CD8-positive, alpha-beta memory T cell (primary cell): ENCODE data around the gene TMED5. TPM values are rescaled to one million over a fixed set of nuclear protein-coding genes. Genes with fewer than 3 reads are reported as not detected.
A peak's percentile ranks its signal among the peaks of the same experiment; 100 is the strongest.

Experiments used
- CTCF ChIA-PET: fragments of 350-600 bp; sonication (Branson Sonifier 250); formaldehyde crosslinking; loops from one replicate; lab custom pipeline; 2021; ENCODE audit warnings: antibody characterized with exemption; lab: Charles Lee
- POLR2A ChIA-PET: fragments of 350-600 bp; sonication (Branson Sonifier 250); formaldehyde crosslinking; loops from one replicate; lab custom pipeline; 2021; ENCODE audit warnings: antibody characterized with exemption; lab: Charles Lee
- DNase-seq, 5 donors: peaks; one replicate each; pipeline versions ENCODE4 v3.0.0 to v3.0.0-alpha.2; 2020 to 2022; ENCODE audit warnings: mixed read lengths in 1 of 5
- H3K27ac ChIP-seq: one replicate; pipeline ENCODE4 v1.7.0; 2013; ENCODE audit warnings: low read depth, mild to moderate bottlenecking, low read length, moderate library complexity
- H3K27me3 ChIP-seq: 2 replicates; pipeline ENCODE4 v1.7.0; 2013; ENCODE audit warnings: low read length, mild to moderate bottlenecking; ENCODE audit not compliant: insufficient read depth, poor library complexity, severe bottlenecking
- H3K36me3 ChIP-seq: 2 replicates; pipeline ENCODE4 v1.7.0; 2013; ENCODE audit warnings: mild to moderate bottlenecking, low read length, moderate library complexity; ENCODE audit not compliant: insufficient read depth
- H3K4me1 ChIP-seq: 2 replicates; pipeline ENCODE4 v1.7.0; 2013; ENCODE audit warnings: mild to moderate bottlenecking, low read length, moderate library complexity; ENCODE audit not compliant: insufficient read depth
- H3K4me3 ChIP-seq: 2 replicates; pipeline ENCODE4 v1.7.0; 2013; ENCODE audit warnings: mild to moderate bottlenecking, low read length
- H3K9me3 ChIP-seq: 2 replicates; pipeline ENCODE4 v1.7.0; 2013; ENCODE audit warnings: mild to moderate bottlenecking, low read length
- H3K27ac Mint-ChIP-seq, 8 donors: one replicate each; pipeline ENCODE4 v1.8.0; 2020 to 2021; ENCODE audit warnings: mixed read lengths in 8 of 8, mild to moderate bottlenecking in 6 of 8, inconsistent platforms in 3 of 8, moderate library complexity in 3 of 8
- H3K27me3 Mint-ChIP-seq, 2 donors: one replicate each; pipeline ENCODE4 v1.8.0; 2020 to 2021; ENCODE audit warnings: mixed read lengths in 2 of 2, mild to moderate bottlenecking in 1 of 2, moderate library complexity in 1 of 2
- H3K36me3 Mint-ChIP-seq, 3 donors: one replicate each; pipeline ENCODE4 v1.8.0; 2020 to 2021; ENCODE audit warnings: mixed read lengths in 3 of 3, inconsistent platforms in 1 of 3, mild to moderate bottlenecking in 1 of 3
- H3K4me1 Mint-ChIP-seq, 3 donors: one replicate each; pipeline ENCODE4 v1.8.0; 2020 to 2021; ENCODE audit warnings: mixed read lengths in 3 of 3, inconsistent platforms in 1 of 3, mild to moderate bottlenecking in 1 of 3
- H3K4me3 Mint-ChIP-seq, 7 donors: one replicate each; pipeline ENCODE4 v1.8.0; 2020 to 2021; ENCODE audit warnings: mixed read lengths in 7 of 7, mild to moderate bottlenecking in 6 of 7, moderate library complexity in 4 of 7, inconsistent platforms in 2 of 7
- H3K9me3 Mint-ChIP-seq, 5 donors: one replicate each; pipeline ENCODE4 v1.8.0; 2020 to 2022; ENCODE audit warnings: mixed read lengths in 5 of 5, mild to moderate bottlenecking in 3 of 5, moderate library complexity in 2 of 5, inconsistent platforms in 1 of 5
- polyA plus RNA-seq: library from polyadenylated mRNA; unstranded; fragments of 300-500 nt; fragmentation: Illumina TruSeq; gene quantifications from one replicate; pipeline ENCODE4 v1.2.3, GENCODE V29; 2021
- total RNA-seq, 2 experiments: library from RNA; stranded (reverse); gene quantifications; one replicate each; pipeline ENCODE4 v1.2.3, GENCODE V29; 2021

The TMED5 gene
- total and polyA plus RNA-seq, 3 experiments from 2014 or later: 28.9 to 38.9 (median 37.9) TPM

GRCh38 chr1:93136445-93136844 is 43.8 kb downstream of the TMED5 start:
- Histone ChIP-seq H3K36me3 (peaks cover 25% of the 10 kb centered on the region), H3K27me3 (no peaks in the 10 kb centered on the region), H3K4me1 (no peaks in the 10 kb centered on the region), H3K4me3 (no peak overlapping the region), H3K27ac (no peak overlapping the region), H3K9me3 (no peaks in the 10 kb centered on the region)
- peaks cover 4 to 58% (median 20%) of the 10 kb centered on the region in 3 donors for H3K36me3 Mint-ChIP-seq
- POLR2A ChIA-PET: no interaction called here
- CTCF ChIA-PET: no interaction called here
- H3K9me3 Mint-ChIP-seq: no peaks in the 10 kb centered on the region
- H3K4me1 Mint-ChIP-seq: peaks cover 0 to 4% (median 2%) of the 10 kb centered on the region in 3 donors
- no peak overlapping the region for H3K4me3 Mint-ChIP-seq
- DNase-seq: no peak
- H3K27me3 Mint-ChIP-seq: no peaks in the 10 kb centered on the region
- H3K27ac Mint-ChIP-seq: peak overlapping the region in 1 of 8 donors; percentile 43

- Histone ChIP-seq H3K4me1 (no peaks in the 10 kb centered on the region), H3K27me3 (no peaks in the 10 kb centered on the region), H3K4me3 (no peak overlapping the region), H3K9me3 (no peaks in the 10 kb centered on the region), H3K36me3 (peaks cover 25% of the 10 kb centered on the region), H3K27ac (no peak overlapping the region)
- no peak for DNase-seq
- H3K27me3 Mint-ChIP-seq: no peaks in the 10 kb centered on the region
- H3K4me3 Mint-ChIP-seq: no peak overlapping the region
- H3K4me1 Mint-ChIP-seq: peaks cover 0 to 2% (median under 1%) of the 10 kb centered on the region in 3 donors
- ChIA-PET POLR2A (no interaction called here), CTCF (interaction anchor here (0.6 to 1.3 kb wide), 2 partner anchors 13 to 762 kb away, joined by 3 to 4 read pairs; no protein-coding TSS in a partner anchor)
- no peaks in the 10 kb centered on the region for H3K9me3 Mint-ChIP-seq
- H3K27ac Mint-ChIP-seq: no peak overlapping the region
- H3K36me3 Mint-ChIP-seq: peaks cover 4 to 47% (median 14%) of the 10 kb centered on the region in 3 donors
Measured at GRCh38 chr1:93132638-93133037, 47.6 kb downstream of the TMED5 start.

GRCh38 chr1:93129507-93130099 is 50.6 kb downstream of the TMED5 start:
- CTCF ChIA-PET: no interaction called here
- peaks cover 3 to 9% (median 6%) of the 10 kb centered on the region in 3 donors for H3K4me1 Mint-ChIP-seq

GRCh38 chr1:93124556-93125355 is 55.5 kb downstream of the TMED5 start:
- H3K4me3 ChIP-seq: no peak overlapping the region
- no peaks in the 10 kb centered on the region for H3K9me3 Mint-ChIP-seq
- H3K27ac Mint-ChIP-seq: peak overlapping the region in 3 of 8 donors; percentile 28 to 52 (median 36)
- no peak overlapping the region for H3K4me3 Mint-ChIP-seq
- no peaks in the 10 kb centered on the region for H3K9me3 ChIP-seq
- peak overlapping the region; percentile 4 for H3K27ac ChIP-seq
- H3K36me3 Mint-ChIP-seq: peaks cover 0 to 54% (median 12%) of the 10 kb centered on the region in 3 donors
- peaks cover 7 to 22% (median 9%) of the 10 kb centered on the region in 3 donors for H3K4me1 Mint-ChIP-seq
- CTCF ChIA-PET: no interaction called here
- peaks cover 17% of the 10 kb centered on the region for H3K36me3 ChIP-seq
- POLR2A ChIA-PET: no interaction called here
- no peaks in the 10 kb centered on the region for H3K4me1 ChIP-seq
- no peaks in the 10 kb centered on the region for H3K27me3 ChIP-seq
- DNase-seq: no peak
- no peaks in the 10 kb centered on the region for H3K27me3 Mint-ChIP-seq

More at GRCh38 chr1:93129507-93130099, 50.6 kb downstream of the TMED5 start:
- Mint-ChIP-seq H3K9me3 (no peaks in the 10 kb centered on the region), H3K27me3 (no peaks in the 10 kb centered on the region), H3K4me3 (no peak overlapping the region), H3K36me3 (peaks cover 0 to 41% (median 4%) of the 10 kb centered on the region in 3 donors), H3K27ac (peak overlapping the region in 1 of 8 donors; percentile 24)
- Histone ChIP-seq H3K27me3 (no peaks in the 10 kb centered on the region), H3K27ac (no peak overlapping the region), H3K9me3 (no peaks in the 10 kb centered on the region), H3K4me3 (no peak overlapping the region), H3K4me1 (no peaks in the 10 kb centered on the region), H3K36me3 (peaks cover 25% of the 10 kb centered on the region)
- DNase-seq: no peak
- POLR2A ChIA-PET: no interaction called here

GRCh38 chr1:93123201-93123783 is 56.9 kb downstream of the TMED5 start:
- Mint-ChIP-seq H3K9me3 (no peaks in the 10 kb centered on the region), H3K27ac (no peak overlapping the region), H3K4me3 (no peak overlapping the region), H3K27me3 (no peaks in the 10 kb centered on the region), H3K36me3 (peaks cover 0 to 60% (median 14%) of the 10 kb centered on the region in 3 donors), H3K4me1 (peaks cover 7 to 22% (median 9%) of the 10 kb centered on the region in 3 donors)
- Histone ChIP-seq H3K36me3 (peaks cover 22% of the 10 kb centered on the region), H3K27me3 (no peaks in the 10 kb centered on the region), H3K9me3 (no peaks in the 10 kb centered on the region), H3K27ac (no peak overlapping the region), H3K4me1 (no peaks in the 10 kb centered on the region), H3K4me3 (no peak overlapping the region)
- ChIA-PET POLR2A (interaction anchor here (0.6 to 0.7 kb wide), 3 partner anchors 48 to 418 kb away, joined by 3 to 17 read pairs (median 3); no protein-coding TSS in a partner anchor), CTCF (no interaction called here)
- no peak for DNase-seq

- POLR2A ChIA-PET: no interaction called here
- DNase-seq: no peak
- no peaks in the 10 kb centered on the region for H3K27me3 Mint-ChIP-seq
Measured at GRCh38 chr1:93120614-93121013, 59.6 kb downstream of the TMED5 start.

GRCh38 chr1:93114391-93114790 is 65.8 kb downstream of the TMED5 start:
- Histone ChIP-seq H3K9me3 (no peaks in the 10 kb centered on the region), H3K4me3 (no peak overlapping the region), H3K27ac (no peak overlapping the region), H3K36me3 (peaks cover 45% of the 10 kb centered on the region), H3K4me1 (peaks cover 3% of the 10 kb centered on the region), H3K27me3 (no peaks in the 10 kb centered on the region)
- H3K4me1 Mint-ChIP-seq: peaks cover 16 to 35% (median 32%) of the 10 kb centered on the region in 3 donors
- CTCF ChIA-PET: no interaction called here
- no peak for DNase-seq
- POLR2A ChIA-PET: no interaction called here
- H3K27me3 Mint-ChIP-seq: no peaks in the 10 kb centered on the region
- no peak overlapping the region for H3K4me3 Mint-ChIP-seq
- peak overlapping the region in 1 of 8 donors; percentile 9 for H3K27ac Mint-ChIP-seq
- H3K9me3 Mint-ChIP-seq: no peaks in the 10 kb centered on the region
- H3K36me3 Mint-ChIP-seq: peaks cover 0 to 69% (median 7%) of the 10 kb centered on the region in 3 donors

More at GRCh38 chr1:93120614-93121013, 59.6 kb downstream of the TMED5 start:
- no peaks in the 10 kb centered on the region for H3K27me3 ChIP-seq
- Mint-ChIP-seq H3K9me3 (no peaks in the 10 kb centered on the region), H3K36me3 (peaks cover 0 to 62% (median 10%) of the 10 kb centered on the region in 3 donors), H3K27ac (peak overlapping the region in 2 of 8 donors; percentile 10 to 63), H3K4me1 (peaks cover 7 to 22% (median 7%) of the 10 kb centered on the region in 3 donors), H3K4me3 (no peak overlapping the region)
- H3K27ac ChIP-seq: no peak overlapping the region
- no peak overlapping the region for H3K4me3 ChIP-seq
- peaks cover 28% of the 10 kb centered on the region for H3K36me3 ChIP-seq
- no peaks in the 10 kb centered on the region for H3K9me3 ChIP-seq
- CTCF ChIA-PET: no interaction called here
- H3K4me1 ChIP-seq: no peaks in the 10 kb centered on the region
